IPS DF 6.9 (cell line): ENCODE data around the gene RCAN2.

ENCODE experiments used
- DNase-seq: peaks from one replicate; pipeline ENCODE4 v3.0.0-alpha.2; 2013; ENCODE audit warnings: low read depth, low spot score
- H3K27ac ChIP-seq: one replicate; pipeline ENCODE4 v1.5.1; 2013; ENCODE audit warnings: low read length, control low read depth
- H3K27me3 ChIP-seq: 2 replicates; pipeline ENCODE4 v1.6.1; 2013; ENCODE audit warnings: mild to moderate bottlenecking, low read length; ENCODE audit not compliant: control insufficient read depth, insufficient read depth
- H3K36me3 ChIP-seq: 2 replicates; pipeline ENCODE4 v1.6.1; 2013; ENCODE audit warnings: low read length; ENCODE audit not compliant: control insufficient read depth, insufficient read depth
- H3K4me1 ChIP-seq: 2 replicates; pipeline ENCODE4 v1.6.1; 2013; ENCODE audit warnings: low read length; ENCODE audit not compliant: control insufficient read depth, insufficient read depth
- H3K4me3 ChIP-seq: 2 replicates; pipeline ENCODE4 v1.5.1; 2013; ENCODE audit warnings: mild to moderate bottlenecking, low read length
- H3K9me3 ChIP-seq: 2 replicates; pipeline ENCODE4 v1.6.1; 2013; ENCODE audit warnings: low read length, inconsistent platforms; ENCODE audit not compliant: control insufficient read depth, insufficient read depth
- WGBS: extraction: QIAGEN DNeasy Blood & Tissue Kit; methylation state at CpG from one replicate; pipeline ENCODE4 v1.1.7; 2013; ENCODE audit warnings: mixed read lengths, missing lambda C conversion rate; ENCODE audit not compliant: insufficient read length, insufficient coverage; 5-methylcytosine and 5-hydroxymethylcytosine counted together

Gene RCAN2

GRCh38 chr6:46175446-46175845, 315.8 kb downstream of the RCAN2 start:
- H3K4me1 ChIP-seq: no peaks in the 10 kb centered on the region
- WGBS: no CpG with 5 or more reads among the region's 4 CpGs
- H3K4me3 ChIP-seq: no peak overlapping the region

GRCh38 chr6:46174904-46175303, 316.3 kb downstream of the RCAN2 start:
- H3K4me3 ChIP-seq: no peak overlapping the region
- H3K36me3 ChIP-seq: no peaks in the 10 kb centered on the region
- no CpG with 5 or more reads among the region's 3 CpGs for WGBS

More at GRCh38 chr6:46175446-46175845, 315.8 kb downstream of the RCAN2 start:
- H3K27me3 ChIP-seq: no peaks in the 10 kb centered on the region
- H3K36me3 ChIP-seq: no peaks in the 10 kb centered on the region
- DNase-seq: no peak
- no peak overlapping the region for H3K27ac ChIP-seq
- H3K9me3 ChIP-seq: no peaks in the 10 kb centered on the region

GRCh38 chr6:46172176-46172575, 319.1 kb downstream of the RCAN2 start:
- no peaks in the 10 kb centered on the region for H3K36me3 ChIP-seq
- DNase-seq: no peak
- peaks cover 1% of the 10 kb centered on the region; the same call in 1 of the 2 replicates for H3K27me3 ChIP-seq
- H3K9me3 ChIP-seq: no peaks in the 10 kb centered on the region
- no peak overlapping the region for H3K27ac ChIP-seq
- WGBS: no CpG with 5 or more reads among the region's 4 CpGs
- H3K4me1 ChIP-seq: no peaks in the 10 kb centered on the region
- H3K4me3 ChIP-seq: no peak overlapping the region

More at GRCh38 chr6:46174904-46175303, 316.3 kb downstream of the RCAN2 start:
- DNase-seq: no peak
- Histone ChIP-seq H3K27me3 (no peaks in the 10 kb centered on the region), H3K9me3 (no peaks in the 10 kb centered on the region), H3K27ac (no peak overlapping the region), H3K4me1 (no peaks in the 10 kb centered on the region)
